HG03135 (cell line): ENCODE results near the gene KREMEN2.

Experiments
- ATAC-seq: cut with Tn5 transposase; IDR thresholded peaks from one replicate; pipeline ENCODE4 v1.9.1; 2021; ENCODE audit warnings: mild to moderate bottlenecking, moderate library complexity; ENCODE audit not compliant: unreplicated experiment

The KREMEN2 gene

GRCh38 chr16:2976201-2976600 is 12.1 kb downstream of the KREMEN2 start:
- ATAC-seq = no peak

- no peak for ATAC-seq
Observed at GRCh38 chr16:2976673-2977072, 12.6 kb downstream of the KREMEN2 start.

GRCh38 chr16:2977440-2977839 is 13.4 kb downstream of the KREMEN2 start:
- ATAC-seq = no peak

- ATAC-seq = peak; percentile 11
Observed at GRCh38 chr16:2979669-2980226, 15.7 kb downstream of the KREMEN2 start.

GRCh38 chr16:2980227-2981176 is 16.4 kb downstream of the KREMEN2 start, which contains the start of gene PKMYT1:
PKMYT1 (minus strand) TSS chr16:2980446; CDS start chr16:2979657, 789 bp downstream.
- ATAC-seq = peak; percentile 63

GRCh38 chr16:2981177-2981898 is 17.3 kb downstream of the KREMEN2 start:
- no peak for ATAC-seq

- no peak for ATAC-seq
Observed at GRCh38 chr16:2981899-2982250, 17.8 kb downstream of the KREMEN2 start.

GRCh38 chr16:2982402-2982801 is 18.3 kb downstream of the KREMEN2 start:
- no peak for ATAC-seq

GRCh38 chr16:2983706-2984136 is 19.6 kb downstream of the KREMEN2 start:
- no peak for ATAC-seq

GRCh38 chr16:2985462-2985861 is 21.4 kb downstream of the KREMEN2 start:
- no peak for ATAC-seq

- no peak for ATAC-seq
Observed at GRCh38 chr16:2985893-2986355, 21.8 kb downstream of the KREMEN2 start.

- no peak for ATAC-seq
Observed at GRCh38 chr16:2986623-2987188, 22.6 kb downstream of the KREMEN2 start.

GRCh38 chr16:2987286-2987685 is 23.2 kb downstream of the KREMEN2 start:
- ATAC-seq = no peak

GRCh38 chr16:2987833-2988232 is 23.8 kb downstream of the KREMEN2 start:
- no peak for ATAC-seq

GRCh38 chr16:2988590-2989099 is 24.6 kb downstream of the KREMEN2 start:
- ATAC-seq = no peak

GRCh38 chr16:2990891-2991290 is 26.8 kb downstream of the KREMEN2 start:
- ATAC-seq = no peak

GRCh38 chr16:2991566-2992261 is 27.6 kb downstream of the KREMEN2 start:
- no peak for ATAC-seq

GRCh38 chr16:2992383-2993081 is 28.5 kb downstream of the KREMEN2 start:
- no peak for ATAC-seq

- no peak for ATAC-seq
Observed at GRCh38 chr16:2996298-2996697, 32.2 kb downstream of the KREMEN2 start.

GRCh38 chr16:2999929-3000328 is 35.9 kb downstream of the KREMEN2 start:
- no peak for ATAC-seq
